ENCODE data around the gene CLCNKB. TPM values are rescaled to one million over a fixed set of nuclear protein-coding genes. Genes with fewer than 3 reads are reported as not detected.

The CLCNKB gene
- total and polyA plus RNA-seq, 2 of the 13 experiments (the other 11 are each of a cell fraction or from before 2014, with no cell fraction given): 0.04 TPM; not detected in 1

GRCh38 chr1:16078925-16079656, 35.5 kb downstream of the CLCNKB start (continued):
- no peak for TF ChIP-seq MTF2 (CRISPR knock-in tag; IDR thresholded peaks at IDR 0.05; ENCODE audit: borderline replicate concordance)
- TF ChIP-seq RBM22 (optimal IDR thresholded peaks at IDR 0.05; ENCODE audit: low read length): no peak
- no peak for TF ChIP-seq RERE (CRISPR knock-in tag; IDR thresholded peaks at IDR 0.05; ENCODE audit: low read depth)
- no peak for TF ChIP-seq GMEB1 (CRISPR knock-in tag; IDR thresholded peaks at IDR 0.05; ENCODE audit: borderline replicate concordance)
- TF ChIP-seq NFE2 (CRISPR knock-in tag; IDR thresholded peaks at IDR 0.05): no peak
- no peak for TF ChIP-seq ATF6 (CRISPR knock-in tag; conservative IDR thresholded peaks at IDR 0.05)
- TF ChIP-seq ZNF781 (CRISPR knock-in tag; IDR thresholded peaks at IDR 0.05; ENCODE audit: borderline replicate concordance, not compliant biosample characterization): peak; percentile 25
- no peak for TF ChIP-seq ZNF784 (CRISPR knock-in tag; IDR thresholded peaks at IDR 0.05; ENCODE audit: borderline replicate concordance)
- no peak for TF ChIP-seq RFX1 (IDR thresholded peaks at IDR 0.05)
- TF ChIP-seq ZNF34 (CRISPR knock-in tag; IDR thresholded peaks at IDR 0.05; ENCODE audit: borderline replicate concordance): no peak
- no peak for TF ChIP-seq ATF3 (CRISPR knock-in tag; IDR thresholded peaks at IDR 0.05)
- no peak for TF ChIP-seq ZNF562 (CRISPR knock-in tag; IDR thresholded peaks at IDR 0.05; ENCODE audit: borderline replicate concordance)
- no peak for TF ChIP-seq AFF4 (CRISPR knock-in tag; IDR thresholded peaks at IDR 0.05)

Data from HepG2 (cell line).